Measurements from ENCODE around the gene MEF2A.
"Not testable (repeated sequence)": the region's sequence is repeated elsewhere in the genome, so short reads cannot be mapped to it uniquely, and the experiment has no call there.

Gene MEF2A

GRCh38 chr15:99656205-99656604, 90.4 kb downstream of the MEF2A start:
- Mint-ChIP-seq H3K27ac (no peak overlapping the region), H3K4me1 (ENCODE audit: low read depth in 2 of 2) (peaks cover 3 to 7% of the 10 kb centered on the region in 2 donors), H3K4me3 (no peak overlapping the region), H3K27me3 (no peaks in the 10 kb centered on the region), H3K9me3 (no peaks in the 10 kb centered on the region), H3K36me3 (ENCODE audit: insufficient read depth) (no peaks in the 10 kb centered on the region)
- no peak for DNase-seq
- ATAC-seq (replicated peaks): no peak

- Mint-ChIP-seq H3K27ac (peak overlapping the region in 1 of 2 donors; percentile 5), H3K27me3 (no peaks in the 10 kb centered on the region), H3K4me3 (no peak overlapping the region), H3K36me3 (ENCODE audit: insufficient read depth) (no peaks in the 10 kb centered on the region), H3K4me1 (ENCODE audit: low read depth in 2 of 2) (peaks cover 0 to 7% of the 10 kb centered on the region in 2 donors), H3K9me3 (no peaks in the 10 kb centered on the region)
- ATAC-seq (replicated peaks): no peak
- DNase-seq: no peak
Measured at GRCh38 chr15:99657996-99658395, 92.2 kb downstream of the MEF2A start.

GRCh38 chr15:99662903-99663302, 97.1 kb downstream of the MEF2A start:
- H3K9me3 Mint-ChIP-seq: no peaks in the 10 kb centered on the region
- no peak overlapping the region for H3K4me3 Mint-ChIP-seq
- peak overlapping the region in 1 of 2 donors; percentile 80 for H3K27ac Mint-ChIP-seq
- ATAC-seq (replicated peaks) (no peak), DNase-seq (no peak)
- no peaks in the 10 kb centered on the region for H3K36me3 Mint-ChIP-seq (ENCODE audit: insufficient read depth)
- H3K4me1 Mint-ChIP-seq (ENCODE audit: low read depth in 2 of 2): peaks cover 0 to 7% of the 10 kb centered on the region in 2 donors
- no peaks in the 10 kb centered on the region for H3K27me3 Mint-ChIP-seq

GRCh38 chr15:99666073-99666472, 100.3 kb downstream of the MEF2A start:
- not testable (repeated sequence) for H3K4me3 Mint-ChIP-seq; ATAC-seq (replicated peaks); H3K36me3 Mint-ChIP-seq (ENCODE audit: insufficient read depth); H3K27me3 Mint-ChIP-seq; H3K27ac Mint-ChIP-seq; DNase-seq; H3K9me3 Mint-ChIP-seq; H3K4me1 Mint-ChIP-seq (ENCODE audit: low read depth in 2 of 2)

- Mint-ChIP-seq H3K27me3 (no peaks in the 10 kb centered on the region), H3K27ac (no peak overlapping the region), H3K9me3 (no peaks in the 10 kb centered on the region), H3K4me1 (ENCODE audit: low read depth in 2 of 2) (no peaks in the 10 kb centered on the region), H3K36me3 (ENCODE audit: insufficient read depth) (peaks cover 17% of the 10 kb centered on the region), H3K4me3 (no peak overlapping the region)
- no peak for ATAC-seq (replicated peaks)
- no peak for DNase-seq
Measured at GRCh38 chr15:99668533-99669182, 102.9 kb downstream of the MEF2A start.

GRCh38 chr15:99669250-99669649, 103.5 kb downstream of the MEF2A start:
- H3K4me1 Mint-ChIP-seq (ENCODE audit: low read depth in 2 of 2): no peaks in the 10 kb centered on the region
- ATAC-seq (replicated peaks) (no peak), DNase-seq (no peak)
- no peaks in the 10 kb centered on the region for H3K27me3 Mint-ChIP-seq
- H3K36me3 Mint-ChIP-seq (ENCODE audit: insufficient read depth): peaks cover 20% of the 10 kb centered on the region
- no peak overlapping the region for H3K4me3 Mint-ChIP-seq
- H3K27ac Mint-ChIP-seq: no peak overlapping the region
- no peaks in the 10 kb centered on the region for H3K9me3 Mint-ChIP-seq

- no peak overlapping the region for H3K27ac Mint-ChIP-seq
- H3K27me3 Mint-ChIP-seq: no peaks in the 10 kb centered on the region
- no peaks in the 10 kb centered on the region for H3K4me1 Mint-ChIP-seq (ENCODE audit: low read depth in 2 of 2)
- H3K36me3 Mint-ChIP-seq (ENCODE audit: insufficient read depth): peaks cover 43% of the 10 kb centered on the region
- H3K4me3 Mint-ChIP-seq: no peak overlapping the region
- no peaks in the 10 kb centered on the region for H3K9me3 Mint-ChIP-seq
- no peak for ATAC-seq (replicated peaks)
- DNase-seq: no peak
Measured at GRCh38 chr15:99671926-99672635, 106.3 kb downstream of the MEF2A start.

GRCh38 chr15:99673111-99673510, 107.3 kb downstream of the MEF2A start:
- H3K4me3 Mint-ChIP-seq: no peak overlapping the region
- no peaks in the 10 kb centered on the region for H3K4me1 Mint-ChIP-seq (ENCODE audit: low read depth in 2 of 2)
- H3K27ac Mint-ChIP-seq: no peak overlapping the region
- peaks cover 43% of the 10 kb centered on the region for H3K36me3 Mint-ChIP-seq (ENCODE audit: insufficient read depth)
- ATAC-seq (replicated peaks) (no peak), DNase-seq (no peak)
- no peaks in the 10 kb centered on the region for H3K27me3 Mint-ChIP-seq
- no peaks in the 10 kb centered on the region for H3K9me3 Mint-ChIP-seq

- no peaks in the 10 kb centered on the region for H3K27me3 Mint-ChIP-seq
- H3K36me3 Mint-ChIP-seq (ENCODE audit: insufficient read depth): peaks cover 43% of the 10 kb centered on the region
- no peak overlapping the region for H3K4me3 Mint-ChIP-seq
- ATAC-seq (replicated peaks) (no peak), DNase-seq (no peak)
- no peaks in the 10 kb centered on the region for H3K9me3 Mint-ChIP-seq
- H3K4me1 Mint-ChIP-seq (ENCODE audit: low read depth in 2 of 2): no peaks in the 10 kb centered on the region
- H3K27ac Mint-ChIP-seq: no peak overlapping the region
Measured at GRCh38 chr15:99674279-99674678, 108.5 kb downstream of the MEF2A start.

GRCh38 chr15:99677540-99678134, 111.9 kb downstream of the MEF2A start:
- H3K36me3 Mint-ChIP-seq (ENCODE audit: insufficient read depth): peaks cover 26% of the 10 kb centered on the region
- no peak overlapping the region for H3K4me3 Mint-ChIP-seq
- H3K27ac Mint-ChIP-seq: no peak overlapping the region
- peaks cover 0 to 1% of the 10 kb centered on the region in 2 donors for H3K4me1 Mint-ChIP-seq (ENCODE audit: low read depth in 2 of 2)
- DNase-seq (no peak), ATAC-seq (replicated peaks) (no peak)
- no peaks in the 10 kb centered on the region for H3K27me3 Mint-ChIP-seq
- no peaks in the 10 kb centered on the region for H3K9me3 Mint-ChIP-seq

- DNase-seq (no peak), ATAC-seq (replicated peaks) (no peak)
- H3K36me3 Mint-ChIP-seq (ENCODE audit: insufficient read depth): peaks cover 16% of the 10 kb centered on the region
- peak overlapping the region in 1 of 2 donors; percentile 66 for H3K27ac Mint-ChIP-seq
- H3K4me1 Mint-ChIP-seq (ENCODE audit: low read depth in 2 of 2): peaks cover 4 to 9% of the 10 kb centered on the region in 2 donors
- no peaks in the 10 kb centered on the region for H3K9me3 Mint-ChIP-seq
- no peak overlapping the region for H3K4me3 Mint-ChIP-seq
- H3K27me3 Mint-ChIP-seq: no peaks in the 10 kb centered on the region
Measured at GRCh38 chr15:99680276-99680675, 114.5 kb downstream of the MEF2A start.

GRCh38 chr15:99681990-99682389, 116.2 kb downstream of the MEF2A start:
- Mint-ChIP-seq H3K4me1 (ENCODE audit: low read depth in 2 of 2) (peaks cover 4 to 9% of the 10 kb centered on the region in 2 donors), H3K27ac (peak overlapping the region in 1 of 2 donors; percentile 67), H3K4me3 (no peak overlapping the region), H3K27me3 (no peaks in the 10 kb centered on the region), H3K36me3 (ENCODE audit: insufficient read depth) (peaks cover 5% of the 10 kb centered on the region), H3K9me3 (no peaks in the 10 kb centered on the region)
- ATAC-seq (replicated peaks) (no peak), DNase-seq (no peak)

GRCh38 chr15:99682455-99682854, 116.7 kb downstream of the MEF2A start:
- ATAC-seq (replicated peaks): no peak
- peak overlapping the region in 1 of 2 donors; percentile 67 for H3K27ac Mint-ChIP-seq
- H3K36me3 Mint-ChIP-seq (ENCODE audit: insufficient read depth): peaks cover 5% of the 10 kb centered on the region
- no peaks in the 10 kb centered on the region for H3K9me3 Mint-ChIP-seq
- no peak overlapping the region for H3K4me3 Mint-ChIP-seq
- peaks cover 4 to 9% of the 10 kb centered on the region in 2 donors for H3K4me1 Mint-ChIP-seq (ENCODE audit: low read depth in 2 of 2)
- no peaks in the 10 kb centered on the region for H3K27me3 Mint-ChIP-seq
- no peak for DNase-seq
